GM23248 (cell line): Measurements from ENCODE around the gene SLC12A4.

Experiments used
- EZH2 ChIP-seq: fragments of 200-600 bp; sonication (generic); IDR thresholded peaks from 2 replicates; pipeline ENCODE4 v1.6.1; 2018; ENCODE audit warnings: antibody characterized with exemption, mild to moderate bottlenecking; ENCODE audit not compliant: insufficient read depth, poor library complexity, severe bottlenecking
- EZH2phosphoT487 ChIP-seq: fragments of 200-600 bp; sonication (generic); IDR thresholded peaks from 2 replicates; pipeline ENCODE4 v1.6.1; 2018; ENCODE audit warnings: antibody characterized with exemption, moderate library complexity, mild to moderate bottlenecking, low read depth; ENCODE audit not compliant: insufficient read depth

DNA sequence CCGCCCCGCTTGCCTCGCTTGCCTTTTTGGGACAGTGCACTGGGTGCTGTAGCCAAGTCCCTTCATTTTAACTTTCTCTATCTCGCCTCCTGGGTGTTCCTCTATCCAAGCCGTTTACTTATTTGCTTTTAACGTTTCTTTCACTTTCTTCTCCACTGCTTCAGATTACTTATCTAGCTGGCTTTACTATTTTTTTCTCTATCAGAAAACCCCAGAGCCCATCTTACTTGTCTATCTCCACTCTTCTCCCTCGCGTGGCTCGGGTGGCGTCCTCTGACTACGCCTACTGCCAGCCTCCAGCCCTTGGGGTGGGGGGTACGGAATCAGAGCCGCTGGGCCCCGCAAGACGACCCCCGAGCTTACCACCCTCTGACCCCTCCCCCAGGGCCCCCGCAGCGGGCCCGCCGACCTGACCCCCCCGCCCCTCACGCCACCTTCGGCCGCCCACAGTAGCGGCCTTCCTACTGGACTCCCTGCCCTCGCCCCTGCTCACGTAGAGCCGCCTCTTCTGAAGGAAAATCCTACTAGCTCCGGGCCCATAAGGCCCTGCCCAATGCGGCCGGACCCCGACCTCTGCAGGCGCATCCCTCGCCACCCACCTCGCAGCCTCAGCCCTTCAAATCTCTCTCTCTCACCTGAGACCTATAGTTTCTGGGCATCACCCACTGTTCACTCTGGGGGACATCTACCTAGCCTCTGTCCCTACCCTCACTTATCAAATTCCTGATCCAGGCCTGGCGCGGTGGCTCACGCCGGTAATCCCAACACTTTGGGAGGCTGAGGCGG lies 1.0 kb upstream of the SLC12A4 start:
- no peak for TF ChIP-seq EZH2
- TF ChIP-seq EZH2phosphoT487: no peak
